ENCODE data around the gene NADK.

DNA sequence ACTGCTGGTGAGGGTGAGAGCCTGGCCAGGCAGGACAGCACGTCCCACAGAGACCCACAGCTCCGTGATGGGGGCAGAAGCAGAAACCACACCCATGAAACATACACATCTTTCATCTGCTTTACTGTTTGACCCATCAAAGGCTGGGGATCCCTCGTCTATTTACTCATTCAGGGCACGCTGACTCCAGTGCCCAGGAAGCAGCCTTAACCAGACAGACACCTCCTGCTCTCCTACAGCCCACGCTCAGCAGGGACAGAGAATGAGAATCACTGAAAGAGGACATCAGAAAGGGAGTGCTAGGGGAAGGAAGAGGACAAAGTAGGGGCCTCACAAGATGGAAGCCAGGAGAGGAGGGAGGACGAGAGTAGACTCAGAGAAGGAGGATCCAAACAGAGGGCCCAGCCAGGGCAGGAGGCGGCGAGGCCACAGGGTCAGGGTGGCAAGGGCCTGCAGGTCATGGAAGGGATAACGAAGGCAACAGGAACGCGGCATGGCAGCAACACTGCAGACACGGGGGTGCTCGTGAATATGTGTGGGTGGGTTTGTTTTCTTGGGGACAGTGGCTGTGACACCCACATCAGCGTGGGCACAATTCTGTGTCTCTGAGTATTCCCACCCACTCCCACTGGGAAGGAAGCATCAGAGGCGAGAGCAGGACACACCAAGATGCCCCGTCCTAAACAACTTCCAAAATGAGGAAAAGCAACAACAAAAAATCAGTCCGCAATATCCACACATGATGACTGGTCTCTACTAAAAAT lies 15.4 kb upstream of the NADK start:
- TF ChIP-seq POLR2A (IDR thresholded peaks at IDR 0.05), result no peak
- TF ChIP-seq, protein P1, sequence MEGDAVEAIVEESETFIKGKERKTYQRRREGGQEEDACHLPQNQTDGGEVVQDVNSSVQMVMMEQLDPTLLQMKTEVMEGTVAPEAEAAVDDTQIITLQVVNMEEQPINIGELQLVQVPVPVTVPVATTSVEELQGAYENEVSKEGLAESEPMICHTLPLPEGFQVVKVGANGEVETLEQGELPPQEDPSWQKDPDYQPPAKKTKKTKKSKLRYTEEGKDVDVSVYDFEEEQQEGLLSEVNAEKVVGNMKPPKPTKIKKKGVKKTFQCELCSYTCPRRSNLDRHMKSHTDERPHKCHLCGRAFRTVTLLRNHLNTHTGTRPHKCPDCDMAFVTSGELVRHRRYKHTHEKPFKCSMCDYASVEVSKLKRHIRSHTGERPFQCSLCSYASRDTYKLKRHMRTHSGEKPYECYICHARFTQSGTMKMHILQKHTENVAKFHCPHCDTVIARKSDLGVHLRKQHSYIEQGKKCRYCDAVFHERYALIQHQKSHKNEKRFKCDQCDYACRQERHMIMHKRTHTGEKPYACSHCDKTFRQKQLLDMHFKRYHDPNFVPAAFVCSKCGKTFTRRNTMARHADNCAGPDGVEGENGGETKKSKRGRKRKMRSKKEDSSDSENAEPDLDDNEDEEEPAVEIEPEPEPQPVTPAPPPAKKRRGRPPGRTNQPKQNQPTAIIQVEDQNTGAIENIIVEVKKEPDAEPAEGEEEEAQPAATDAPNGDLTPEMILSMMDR (IDR thresholded peaks at IDR 0.05), result no peak
